GM19455 (cell line): ENCODE data around the gene FUBP1.
"Not testable (repeated sequence)": the region's sequence is repeated elsewhere in the genome, so short reads cannot be mapped to it uniquely, and the experiment has no call there.

Source experiments
- ATAC-seq: cut with Tn5 transposase; IDR thresholded peaks from one replicate; pipeline ENCODE4 v1.9.1; 2021; ENCODE audit not compliant: unreplicated experiment

Gene FUBP1

DNA sequence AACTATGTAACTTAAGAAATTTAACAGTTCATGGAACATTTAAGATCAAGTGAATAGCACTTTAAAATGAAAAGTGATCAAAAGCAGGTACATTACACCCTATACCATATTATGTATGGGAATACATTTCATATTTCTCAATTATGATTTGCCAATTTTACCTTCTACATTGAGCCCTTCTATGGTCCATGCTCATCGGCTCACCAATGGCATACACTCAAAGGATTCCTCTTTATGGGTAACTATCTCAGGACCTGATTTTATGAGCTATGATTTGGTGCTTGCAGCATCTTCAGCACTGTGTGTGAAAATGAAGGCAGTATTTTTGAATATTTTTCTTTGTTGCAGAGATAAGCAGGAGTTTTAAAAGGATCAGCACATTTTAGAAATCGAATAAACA is 33.5 kb downstream of the FUBP1 start:
- ATAC-seq: no peak

DNA sequence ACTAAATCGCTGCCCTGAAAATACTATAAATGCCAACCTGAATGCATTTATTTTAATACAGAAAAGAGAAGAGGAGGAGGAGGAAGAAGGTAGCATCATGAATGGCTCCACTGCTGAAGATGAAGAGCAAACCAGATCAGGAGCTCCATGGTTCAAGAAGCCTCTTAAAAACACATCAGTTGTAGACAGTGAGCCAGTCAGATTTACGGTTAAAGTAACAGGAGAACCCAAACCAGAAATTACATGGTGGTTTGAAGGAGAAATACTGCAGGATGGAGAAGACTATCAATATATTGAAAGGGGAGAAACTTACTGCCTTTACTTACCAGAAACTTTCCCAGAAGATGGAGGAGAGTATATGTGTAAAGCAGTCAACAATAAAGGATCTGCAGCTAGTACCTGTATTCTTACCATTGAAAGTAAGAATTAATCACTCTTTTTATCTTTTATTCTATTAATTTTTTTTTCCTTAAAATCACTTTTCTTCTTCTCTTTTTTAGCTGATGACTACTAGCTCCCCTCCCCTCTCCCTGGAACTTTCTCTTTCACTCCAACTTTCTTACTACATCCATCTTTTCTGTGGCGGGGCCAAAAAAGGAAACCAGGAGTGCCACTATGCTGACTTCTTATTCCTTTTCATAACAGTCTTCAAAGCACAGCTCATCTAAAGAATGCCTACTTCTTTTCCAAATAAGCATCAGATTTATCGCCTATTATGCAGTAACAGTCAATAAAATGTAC is 36.3 kb downstream of the FUBP1 start:
- ATAC-seq: no peak

DNA sequence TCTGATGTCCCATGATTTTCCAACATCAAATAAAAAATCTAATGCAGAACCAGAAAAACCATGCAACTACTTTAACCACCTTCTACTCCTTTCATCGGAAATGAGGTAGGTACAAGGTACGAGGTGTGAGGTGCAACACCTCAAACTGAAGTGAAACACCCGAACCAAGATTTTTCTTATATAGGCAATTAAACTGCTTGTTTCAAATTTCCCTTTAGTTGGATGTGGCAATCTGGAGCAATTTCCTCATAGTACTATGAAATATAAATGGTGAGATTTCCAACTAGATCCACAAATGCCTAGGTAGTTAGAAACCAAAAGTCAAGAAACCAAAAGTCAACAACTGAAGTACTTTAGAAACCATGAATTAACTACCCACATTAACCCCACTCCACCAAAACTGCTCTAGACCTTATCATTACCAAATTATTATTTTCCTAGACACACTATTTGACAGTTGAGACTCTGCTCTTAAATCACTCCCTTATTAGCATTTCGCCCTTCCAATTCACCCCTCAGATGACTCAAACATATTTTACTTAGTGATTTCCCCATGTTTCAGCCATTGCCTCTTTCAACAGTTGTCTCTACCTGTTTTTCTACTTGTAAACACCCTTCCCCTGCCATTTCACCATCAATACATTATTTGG is 37.8 kb downstream of the FUBP1 start:
- ATAC-seq: no peak

DNA sequence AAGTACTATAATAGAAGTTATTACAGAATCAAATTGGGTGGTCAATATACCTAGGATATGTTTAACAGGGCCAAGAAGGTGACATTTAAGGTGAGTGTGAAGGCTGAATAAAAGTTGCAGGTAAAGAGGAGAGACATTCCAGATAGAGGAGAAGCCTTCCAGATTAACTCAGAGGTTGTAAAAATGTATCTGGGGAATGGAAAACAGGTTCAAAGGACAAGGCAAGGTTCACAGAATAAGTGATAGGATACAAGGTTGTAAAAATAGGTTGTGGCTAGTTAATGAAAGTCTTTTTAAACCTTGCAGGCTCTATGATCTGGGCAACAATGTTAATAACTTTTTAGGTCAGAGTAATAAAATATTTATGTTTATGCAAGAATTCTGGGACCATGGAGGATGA is 40.2 kb downstream of the FUBP1 start:
- ATAC-seq: no peak

DNA sequence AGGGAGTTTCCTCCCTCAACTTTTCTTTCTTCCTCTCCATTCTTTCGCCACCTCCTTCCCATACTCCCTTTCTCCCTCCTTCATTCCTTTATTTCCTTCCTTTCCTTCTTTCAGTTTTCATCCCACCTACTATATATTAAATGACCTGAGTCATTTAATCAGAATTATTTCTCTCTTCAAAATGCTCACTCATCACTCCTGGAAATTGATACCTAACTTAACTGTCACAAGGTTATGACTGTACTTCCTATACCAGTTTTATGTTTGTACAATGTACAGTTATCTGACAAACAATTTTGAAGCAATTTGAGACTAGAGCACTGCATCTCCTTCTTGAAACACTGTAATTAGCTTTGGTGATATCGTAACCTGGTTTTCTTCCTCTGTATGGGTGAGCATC is 49.1 kb downstream of the FUBP1 start:
- ATAC-seq: no peak

DNA sequence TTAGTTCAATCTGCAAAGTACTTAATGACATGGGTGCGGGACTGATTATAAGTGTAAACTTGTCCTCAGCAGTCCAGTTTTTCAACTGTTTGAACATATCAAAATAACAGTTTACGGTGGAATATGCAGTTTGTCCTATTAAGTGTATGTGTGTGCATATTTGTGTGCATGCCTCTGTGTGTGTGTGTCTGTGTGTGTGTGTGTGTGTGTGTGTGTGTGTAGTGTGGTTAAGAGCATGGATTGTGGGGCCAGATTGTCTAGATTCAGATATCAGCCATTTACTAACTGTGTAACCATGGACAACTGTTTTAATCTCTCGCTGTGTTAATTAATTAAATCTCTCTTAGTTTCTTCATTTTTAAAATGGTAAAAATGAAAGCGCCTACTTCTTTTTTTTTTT is 51.5 kb downstream of the FUBP1 start:
- peak; percentile 12 for ATAC-seq

DNA sequence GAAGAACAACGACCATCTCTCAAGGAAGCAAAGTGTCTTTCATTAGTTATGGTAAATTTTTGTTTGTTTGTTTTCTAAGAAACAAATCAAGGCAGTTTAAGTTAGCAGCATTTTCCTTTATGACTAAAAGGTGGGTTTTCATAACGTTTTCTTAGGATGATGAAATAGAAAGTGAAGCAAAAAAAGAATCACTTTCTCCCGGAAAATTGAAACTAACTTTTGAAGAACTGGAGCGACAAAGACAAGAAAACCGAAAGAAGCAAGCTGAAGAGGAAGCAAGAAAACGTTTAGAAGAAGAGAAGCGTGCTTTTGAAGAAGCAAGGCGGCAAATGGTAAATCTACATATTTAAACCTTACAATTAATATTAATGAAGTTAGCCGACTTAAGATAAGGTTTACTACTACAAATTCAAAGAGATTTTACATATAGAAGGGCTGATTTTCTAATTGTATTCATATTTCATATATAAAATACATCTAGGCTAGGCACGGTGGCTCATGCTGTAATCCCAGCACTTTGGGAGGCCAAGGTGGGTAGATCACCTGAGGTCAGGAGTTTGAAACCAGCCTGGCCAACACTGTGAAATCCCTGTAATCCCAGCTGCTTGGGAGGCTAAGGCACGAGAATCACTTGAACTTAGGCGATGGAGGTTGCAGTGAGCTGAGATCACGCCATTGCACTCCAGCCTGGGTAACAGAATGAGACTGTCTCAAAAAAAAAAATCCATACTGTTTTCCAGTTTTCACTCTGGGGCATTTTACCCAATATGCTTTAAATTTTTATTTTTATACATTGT is 52.1 kb downstream of the FUBP1 start:
- peak; percentile 63 for ATAC-seq

DNA sequence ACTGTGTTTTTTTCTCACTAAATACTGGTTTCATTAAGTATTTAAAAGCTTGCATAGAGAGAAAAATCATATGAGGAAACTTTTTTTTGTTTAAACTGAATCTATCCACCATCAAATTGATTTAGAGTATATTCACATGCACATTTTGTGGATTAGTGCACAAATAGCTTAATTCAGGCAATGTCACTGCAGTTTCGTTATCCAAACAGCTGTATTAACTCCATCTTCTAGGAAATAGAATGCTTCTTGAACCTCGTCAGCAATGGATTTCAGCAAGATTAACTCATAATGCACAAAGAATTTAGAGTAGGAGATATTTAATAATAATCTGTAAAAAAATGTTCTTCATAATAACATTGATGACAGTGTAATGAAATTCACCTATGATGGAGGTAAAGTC is 52.9 kb downstream of the FUBP1 start:
- no peak for ATAC-seq

DNA sequence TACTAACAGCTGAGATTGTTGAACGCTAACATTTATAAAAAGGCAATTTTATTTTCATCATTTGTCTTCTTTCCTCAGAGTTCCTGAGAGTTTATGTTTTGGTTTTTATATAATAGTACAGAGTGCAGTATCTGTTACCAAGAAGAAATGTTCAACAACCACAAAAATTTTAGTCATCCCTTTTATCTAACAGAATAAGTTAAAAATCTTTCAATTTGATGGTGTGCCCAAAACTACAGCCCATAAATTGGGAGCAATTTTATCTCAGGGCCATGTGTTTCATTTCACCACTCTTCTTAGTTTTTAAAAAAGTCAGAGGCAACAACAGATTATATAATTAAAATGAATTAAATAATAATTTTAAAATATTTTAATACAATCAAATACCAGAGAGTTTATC is 53.4 kb downstream of the FUBP1 start:
- ATAC-seq: no peak

DNA sequence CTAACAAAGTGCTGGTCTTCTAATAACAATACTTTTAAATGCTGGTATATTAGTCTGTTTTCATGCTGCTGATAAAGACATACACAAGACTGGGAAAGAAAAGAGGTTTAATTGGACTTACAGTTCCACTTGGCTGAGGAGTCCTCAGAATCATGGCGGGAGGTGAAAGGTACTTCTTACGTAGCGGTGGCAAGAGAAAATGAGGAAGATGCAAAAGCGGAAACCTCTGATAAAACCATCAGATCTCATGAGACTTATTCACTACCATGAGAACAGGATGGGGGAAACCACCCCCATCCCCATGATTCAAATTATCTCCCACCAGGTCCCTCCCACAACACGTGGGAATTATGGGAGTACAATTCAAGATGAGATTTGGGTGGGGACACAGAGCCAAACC is 60.0 kb downstream of the FUBP1 start:
- ATAC-seq: not testable (repeated sequence)

DNA sequence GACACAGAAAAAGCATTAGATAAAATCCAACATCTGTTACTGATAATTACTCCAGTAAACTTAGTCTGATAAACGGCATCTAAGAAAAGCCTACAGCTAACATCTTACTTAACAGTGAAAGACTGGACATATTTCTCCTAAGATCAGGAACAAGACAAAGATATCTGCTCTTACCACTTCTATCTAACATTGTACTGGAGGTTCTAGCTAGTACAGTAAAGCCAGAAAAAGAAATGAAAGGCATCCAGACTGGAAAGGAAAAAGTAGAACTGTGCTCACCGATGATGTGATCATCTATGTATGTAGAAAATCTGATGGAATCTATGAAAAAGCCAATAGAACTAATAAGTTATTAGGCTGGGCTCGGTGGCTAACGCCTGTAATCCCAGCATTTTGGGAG is 68.8 kb downstream of the FUBP1 start:
- ATAC-seq: no peak

DNA sequence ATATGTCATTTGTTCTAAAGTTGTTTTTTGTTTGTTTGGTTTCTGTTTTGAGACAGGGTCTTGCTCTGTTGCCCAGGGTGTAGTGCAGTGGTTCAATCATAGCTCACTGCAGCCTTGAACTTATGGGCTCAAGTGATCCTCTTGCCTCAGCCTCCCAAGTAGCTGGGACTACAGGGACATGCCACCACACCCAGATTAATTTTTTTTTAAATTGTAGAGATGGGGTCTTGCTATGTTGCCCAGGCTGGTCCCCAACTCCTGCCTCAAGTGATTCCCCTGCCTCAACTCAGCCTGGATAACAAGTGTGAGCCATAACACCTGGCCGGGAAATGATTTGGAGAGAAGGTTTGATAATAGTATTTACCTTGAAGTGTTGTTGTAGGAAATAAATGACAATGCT is 72.2 kb downstream of the FUBP1 start:
- ATAC-seq: no peak

DNA sequence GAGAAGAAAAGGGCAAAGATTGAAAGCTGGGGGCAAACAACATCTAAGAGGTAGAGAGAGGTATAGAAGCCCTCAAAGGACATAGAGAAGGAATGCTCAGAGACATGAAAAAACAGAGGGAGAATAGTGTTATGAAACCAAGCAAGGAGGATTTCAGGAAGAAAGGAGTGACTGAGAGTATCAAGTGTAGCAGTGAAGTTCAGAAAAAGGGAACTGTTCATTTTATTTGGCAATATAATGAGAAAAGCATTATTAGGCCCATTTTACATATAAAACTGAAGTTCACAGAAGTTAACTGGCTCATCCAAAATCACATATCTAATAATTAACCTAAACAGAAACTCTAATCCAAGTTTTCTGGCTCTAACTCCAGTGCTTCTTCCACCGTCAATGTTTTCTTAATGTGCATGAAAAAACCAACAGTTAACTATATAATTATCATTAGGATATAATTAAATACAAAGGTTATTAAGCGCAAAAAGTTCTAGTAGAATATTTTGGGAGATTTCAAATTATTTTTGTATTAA is 72.8 kb downstream of the FUBP1 start:
- ATAC-seq: no peak

DNA sequence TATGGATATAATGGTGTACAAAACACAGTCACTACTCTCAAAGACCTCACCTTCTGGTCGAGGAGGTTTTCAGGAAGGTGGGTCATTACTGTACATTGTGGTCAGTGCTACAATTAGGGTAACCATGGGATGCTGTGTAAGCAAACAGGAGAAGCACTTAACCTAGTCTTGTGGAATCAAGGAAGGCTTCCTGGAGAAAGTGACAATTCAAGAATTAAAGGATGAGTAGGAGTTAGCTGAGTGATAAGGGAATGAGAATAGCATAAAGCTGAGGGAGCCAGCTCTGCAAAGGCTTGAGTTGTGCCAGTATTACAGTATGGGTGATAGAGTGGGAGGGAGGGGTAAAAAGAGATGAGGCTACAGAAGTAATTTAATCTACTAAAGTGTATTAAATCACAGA is 73.3 kb downstream of the FUBP1 start:
- no peak for ATAC-seq

DNA sequence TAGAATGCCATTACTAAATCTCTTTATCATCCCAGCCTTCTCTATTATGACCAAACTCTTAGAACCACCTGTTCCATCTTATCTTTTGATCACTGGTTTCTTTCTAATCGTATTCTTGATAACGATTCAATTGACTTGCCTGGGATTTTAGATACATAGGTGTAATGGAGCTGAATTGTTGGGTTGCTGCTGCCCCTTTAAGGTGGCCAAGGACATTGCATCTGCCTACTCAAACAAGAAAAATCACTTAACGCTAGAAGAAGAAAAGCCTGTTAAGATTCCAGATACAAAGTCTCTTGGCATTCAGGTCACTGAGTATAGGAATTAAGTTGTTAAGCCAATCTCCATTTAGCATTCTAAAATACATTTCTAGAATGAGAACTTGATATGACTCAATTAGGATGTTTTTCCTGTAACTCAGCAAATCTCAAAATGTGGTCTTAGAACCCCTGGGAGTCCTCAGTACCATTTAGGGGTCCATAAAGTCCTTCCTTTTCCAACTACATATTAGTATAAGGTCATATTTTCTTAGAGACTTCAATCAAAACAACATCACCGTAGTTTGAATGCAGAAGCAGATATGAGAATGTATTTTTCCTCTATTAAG is 78.1 kb downstream of the FUBP1 start:
- no peak for ATAC-seq

DNA sequence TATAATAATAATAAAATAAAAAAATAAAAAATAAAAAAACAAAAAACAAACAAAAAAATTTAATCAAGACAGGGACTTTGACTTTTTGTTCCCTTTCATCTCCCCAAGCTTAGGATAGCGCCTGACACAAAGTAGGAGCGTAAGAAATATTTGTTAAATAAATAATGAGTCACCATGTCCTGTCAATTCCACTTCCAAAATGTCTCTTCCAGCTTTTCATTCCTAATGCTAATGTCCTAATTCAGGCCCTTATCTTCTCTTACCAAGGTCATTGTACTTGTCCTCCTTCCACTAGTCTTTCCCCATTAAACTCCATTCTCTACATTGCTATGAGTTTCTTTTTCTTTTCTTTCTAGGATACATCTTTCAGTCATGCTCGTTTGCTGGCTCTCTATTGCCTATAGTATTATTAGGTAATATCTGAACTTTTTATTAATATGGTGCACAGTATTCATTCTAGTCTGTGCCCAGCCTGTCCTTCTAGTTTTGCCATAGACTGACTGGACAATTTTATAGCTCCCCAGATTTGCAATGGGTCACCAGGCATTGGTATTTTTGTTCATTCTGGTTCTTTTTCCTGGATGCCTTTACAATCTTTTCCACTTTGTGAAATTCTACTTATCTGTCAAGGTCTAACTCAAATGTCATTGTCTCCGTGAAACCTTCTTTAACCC is 79.1 kb downstream of the FUBP1 start:
- ATAC-seq: no peak
